Measurements from ENCODE around the gene LRIG1.

The LRIG1 gene

GRCh38 chr3:66500576-66501482 is at the start of gene LRIG1:
LRIG1 (minus strand) TSS chr3:66501022; CDS start chr3:66500407, 615 bp downstream.
- DNase-seq: peak; percentile 97 to 98

GRCh38 chr3:66544619-66545429 is 44.0 kb upstream of the LRIG1 start:
- DNase-seq: no peak

GRCh38 chr3:66542153-66542552 is 41.3 kb upstream of the LRIG1 start:
- no peak for DNase-seq

- no peak for DNase-seq
Observed at GRCh38 chr3:66539466-66539989, 38.7 kb upstream of the LRIG1 start.

- DNase-seq: no peak
Observed at GRCh38 chr3:66538390-66538789, 37.6 kb upstream of the LRIG1 start.

GRCh38 chr3:66537735-66538134 is 36.9 kb upstream of the LRIG1 start:
- no peak for DNase-seq

- DNase-seq: no peak
Observed at GRCh38 chr3:66536791-66537190, 36.0 kb upstream of the LRIG1 start.

GRCh38 chr3:66534304-66534845 is 33.6 kb upstream of the LRIG1 start:
- no peak for DNase-seq

GRCh38 chr3:66532613-66533012 is 31.8 kb upstream of the LRIG1 start:
- DNase-seq: no peak

- no peak for DNase-seq
Observed at GRCh38 chr3:66532160-66532587, 31.4 kb upstream of the LRIG1 start.

- DNase-seq: no peak
Observed at GRCh38 chr3:66531256-66531655, 30.4 kb upstream of the LRIG1 start.

GRCh38 chr3:66527246-66527645 is 26.4 kb upstream of the LRIG1 start:
- no peak for DNase-seq

GRCh38 chr3:66525771-66526170 is 24.9 kb upstream of the LRIG1 start:
- DNase-seq: no peak

GRCh38 chr3:66520724-66521123 is 19.9 kb upstream of the LRIG1 start:
- DNase-seq: no peak

- DNase-seq: no peak
Observed at GRCh38 chr3:66518644-66519043, 17.8 kb upstream of the LRIG1 start.

- no peak for DNase-seq
Observed at GRCh38 chr3:66518126-66518525, 17.3 kb upstream of the LRIG1 start.

GRCh38 chr3:66517241-66517640 is 16.4 kb upstream of the LRIG1 start:
- DNase-seq: no peak

- no peak for DNase-seq
Observed at GRCh38 chr3:66508461-66508860, 7.6 kb upstream of the LRIG1 start.

GRCh38 chr3:66507423-66508260 is 6.8 kb upstream of the LRIG1 start:
- no peak for DNase-seq

- no peak for DNase-seq
Observed at GRCh38 chr3:66506154-66506553, 5.3 kb upstream of the LRIG1 start.

- DNase-seq: no peak
Observed at GRCh38 chr3:66504850-66505641, 4.2 kb upstream of the LRIG1 start.

- DNase-seq: no peak
Observed at GRCh38 chr3:66502981-66503380, 2.2 kb upstream of the LRIG1 start.
